ENCODE data around the gene UNC13A.

UNC13A gene

GRCh38 chr19:17716309-17716929, 28.3 kb upstream of the UNC13A start:
- DNase-seq: no peak
- in situ Hi-C loops (cut with HindIII; ENCODE audit: low pct_ligation_motif_present, low pct_unique_long_range_greater_than_20kb, low sequenced_read_pairs): no loop called here

- no peak for DNase-seq
- in situ Hi-C loops (cut with HindIII; ENCODE audit: low pct_ligation_motif_present, low pct_unique_long_range_greater_than_20kb, low sequenced_read_pairs): no loop called here
Observed at GRCh38 chr19:17711851-17712250, 23.7 kb upstream of the UNC13A start.

GRCh38 chr19:17706750-17707181, 18.6 kb upstream of the UNC13A start:
- in situ Hi-C loops (cut with HindIII; ENCODE audit: low pct_ligation_motif_present, low pct_unique_long_range_greater_than_20kb, low sequenced_read_pairs): no loop called here
- no peak for DNase-seq

GRCh38 chr19:17703824-17704463, 15.8 kb upstream of the UNC13A start:
- DNase-seq: peak; percentile 51
- in situ Hi-C loops (cut with HindIII; ENCODE audit: low pct_ligation_motif_present, low pct_unique_long_range_greater_than_20kb, low sequenced_read_pairs): no loop called here

- in situ Hi-C loops (cut with HindIII; ENCODE audit: low pct_ligation_motif_present, low pct_unique_long_range_greater_than_20kb, low sequenced_read_pairs): no loop called here
- DNase-seq: no peak
Observed at GRCh38 chr19:17695198-17695597, 7.0 kb upstream of the UNC13A start.

- in situ Hi-C loops (cut with HindIII; ENCODE audit: low pct_ligation_motif_present, low pct_unique_long_range_greater_than_20kb, low sequenced_read_pairs): no loop called here
- no peak for DNase-seq
Observed at GRCh38 chr19:17692566-17692965, 4.4 kb upstream of the UNC13A start.

GRCh38 chr19:17688853-17689595, 870 bp upstream of the UNC13A start:
- in situ Hi-C loops (cut with HindIII; ENCODE audit: low pct_ligation_motif_present, low pct_unique_long_range_greater_than_20kb, low sequenced_read_pairs): no loop called here
- DNase-seq: no peak

GRCh38 chr19:17687141-17687856, 855 bp downstream of the UNC13A start:
- DNase-seq: no peak
- in situ Hi-C loops (cut with HindIII; ENCODE audit: low pct_ligation_motif_present, low pct_unique_long_range_greater_than_20kb, low sequenced_read_pairs): no loop called here

GRCh38 chr19:17686592-17687024, 1.5 kb downstream of the UNC13A start:
- in situ Hi-C loops (cut with HindIII; ENCODE audit: low pct_ligation_motif_present, low pct_unique_long_range_greater_than_20kb, low sequenced_read_pairs): no loop called here
- DNase-seq: no peak

GRCh38 chr19:17686023-17686521, 2.1 kb downstream of the UNC13A start:
- no peak for DNase-seq
- in situ Hi-C loops (cut with HindIII; ENCODE audit: low pct_ligation_motif_present, low pct_unique_long_range_greater_than_20kb, low sequenced_read_pairs): no loop called here

- in situ Hi-C loops (cut with HindIII; ENCODE audit: low pct_ligation_motif_present, low pct_unique_long_range_greater_than_20kb, low sequenced_read_pairs): no loop called here
- no peak for DNase-seq
Observed at GRCh38 chr19:17685451-17686022, 2.6 kb downstream of the UNC13A start.

- in situ Hi-C loops (cut with HindIII; ENCODE audit: low pct_ligation_motif_present, low pct_unique_long_range_greater_than_20kb, low sequenced_read_pairs): no loop called here
- DNase-seq: no peak
Observed at GRCh38 chr19:17684256-17684655, 3.9 kb downstream of the UNC13A start.

- DNase-seq: no peak
- in situ Hi-C loops (cut with HindIII; ENCODE audit: low pct_ligation_motif_present, low pct_unique_long_range_greater_than_20kb, low sequenced_read_pairs): no loop called here
Observed at GRCh38 chr19:17683078-17683477, 5.1 kb downstream of the UNC13A start.

GRCh38 chr19:17682273-17682672, 5.9 kb downstream of the UNC13A start:
- DNase-seq: no peak
- in situ Hi-C loops (cut with HindIII; ENCODE audit: low pct_ligation_motif_present, low pct_unique_long_range_greater_than_20kb, low sequenced_read_pairs): no loop called here

GRCh38 chr19:17681505-17682125, 6.5 kb downstream of the UNC13A start:
- peak; percentile 57 for DNase-seq
- in situ Hi-C loops (cut with HindIII; ENCODE audit: low pct_ligation_motif_present, low pct_unique_long_range_greater_than_20kb, low sequenced_read_pairs): no loop called here

GRCh38 chr19:17680230-17680722, 7.9 kb downstream of the UNC13A start:
- peak; percentile 16 for DNase-seq

GRCh38 chr19:17679526-17680229, 8.5 kb downstream of the UNC13A start:
- DNase-seq: no peak
- in situ Hi-C loops (cut with HindIII; ENCODE audit: low pct_ligation_motif_present, low pct_unique_long_range_greater_than_20kb, low sequenced_read_pairs): no loop called here

More at GRCh38 chr19:17680230-17680722, 7.9 kb downstream of the UNC13A start:
- in situ Hi-C loops (cut with HindIII; ENCODE audit: low pct_ligation_motif_present, low pct_unique_long_range_greater_than_20kb, low sequenced_read_pairs): no loop called here

Measured in ACHN (cell line).